Measurements from ENCODE around the gene PCDH8.

- TF ChIP-seq CTCF (conservative IDR thresholded peaks at IDR 0.05; ENCODE audit: low read depth, low read length) (no peak), MXI1 (IDR thresholded peaks at IDR 0.05; ENCODE audit: borderline replicate concordance, low read depth, low read length) (no peak), POLR2A (IDR thresholded peaks at IDR 0.05; ENCODE audit: low read depth, low read length) (no peak), RFX5 (IDR thresholded peaks at IDR 0.05; ENCODE audit: low read depth, low read length) (no peak)
Measured at GRCh38 chr13:52804202-52804641, 44.2 kb downstream of the PCDH8 start.
